Mesendoderm (in vitro differentiated cells): ENCODE data around the gene ACSM3.

ENCODE experiments used
- DNase-seq: peaks from one replicate; pipeline ENCODE4 v3.0.0; 2013
- H2AK5ac ChIP-seq: 2 replicates; pipeline ENCODE4 v1.6.1; 2013; ENCODE audit warnings: low read length, inconsistent platforms
- H2BK120ac ChIP-seq: 2 replicates; pipeline ENCODE4 v1.6.1; 2013; ENCODE audit warnings: low read depth, mild to moderate bottlenecking, low read length, moderate library complexity, mixed read lengths
- H2BK15ac ChIP-seq: replicated peaks from 2 replicates; pipeline ENCODE4 v1.6.1; 2013; ENCODE audit warnings: low read depth, mild to moderate bottlenecking, moderate library complexity
- H2BK5ac ChIP-seq: 2 replicates; pipeline ENCODE4 v1.6.1; 2013; ENCODE audit warnings: low read length, inconsistent platforms
- H3K18ac ChIP-seq: 2 replicates; pipeline ENCODE4 v1.6.1; 2013; ENCODE audit warnings: mild to moderate bottlenecking, low read length, mixed read lengths
- H3K23ac ChIP-seq: one replicate; pipeline ENCODE4 v1.6.1; 2013; ENCODE audit warnings: low read length
- H3K27ac ChIP-seq: 2 replicates; pipeline ENCODE4 v1.5.1; 2013; ENCODE audit warnings: low read depth, mild to moderate bottlenecking, inconsistent platforms, low read length, moderate library complexity
- H3K27me3 ChIP-seq: 2 replicates; pipeline ENCODE4 v1.6.1; 2013; ENCODE audit warnings: low read length, control low read depth, mild to moderate bottlenecking, inconsistent platforms; ENCODE audit not compliant: insufficient read depth, poor library complexity
- H3K36me3 ChIP-seq: 2 replicates; pipeline ENCODE4 v1.6.1; 2013; ENCODE audit warnings: low read length, inconsistent platforms; ENCODE audit not compliant: control insufficient read depth, insufficient read depth
- H3K4ac ChIP-seq: one replicate; pipeline ENCODE4 v1.6.1; 2013; ENCODE audit warnings: low read depth, mild to moderate bottlenecking, low read length, moderate library complexity
- H3K4me1 ChIP-seq: 2 replicates; pipeline ENCODE4 v1.6.1; 2013; ENCODE audit warnings: low read depth, low read length, inconsistent platforms; ENCODE audit not compliant: control insufficient read depth
- H3K4me2 ChIP-seq: 2 replicates; pipeline ENCODE4 v1.6.1; 2013; ENCODE audit warnings: low read length
- H3K4me3 ChIP-seq: 2 replicates; pipeline ENCODE4 v1.5.1; 2013; ENCODE audit warnings: mild to moderate bottlenecking, low read length
- H3K56ac ChIP-seq: one replicate; pipeline ENCODE4 v1.6.1; 2013; ENCODE audit warnings: low read length
- H3K79me1 ChIP-seq: 2 replicates; pipeline ENCODE4 v1.6.1; 2013; ENCODE audit warnings: low read length, inconsistent platforms
- H3K79me2 ChIP-seq: 2 replicates; pipeline ENCODE4 v1.6.1; 2013; ENCODE audit warnings: mild to moderate bottlenecking, low read length; ENCODE audit not compliant: control insufficient read depth, insufficient read depth
- H3K9ac ChIP-seq: 2 replicates; pipeline ENCODE4 v1.6.1; 2013; ENCODE audit warnings: low read length, inconsistent platforms
- H4K5ac ChIP-seq: one replicate; pipeline ENCODE4 v1.6.1; 2013; ENCODE audit warnings: low read length
- H4K8ac ChIP-seq: one replicate; pipeline ENCODE4 v1.6.1; 2013; ENCODE audit warnings: low read depth, mild to moderate bottlenecking, control low read depth, low read length, moderate library complexity
- WGBS: extraction: QIAGEN DNeasy Blood & Tissue Kit; methylation state at CpG from one replicate; pipeline ENCODE4 v1.1.7; 2013; ENCODE audit warnings: low lambda C conversion rate, missing lambda C conversion rate; ENCODE audit not compliant: insufficient coverage; ENCODE audit errors: extremely low coverage; 5-methylcytosine and 5-hydroxymethylcytosine counted together

Gene ACSM3

GRCh38 chr16:20767577-20767976 lies 3.8 kb downstream of the ACSM3 start:
- H2BK15ac ChIP-seq = no peak overlapping the region
- H3K23ac ChIP-seq = no peak overlapping the region

GRCh38 chr16:20768121-20768520 lies 4.3 kb downstream of the ACSM3 start:
- no peaks in the 10 kb centered on the region for H3K79me1 ChIP-seq
- H3K4ac ChIP-seq = no peak overlapping the region
- no peaks in the 10 kb centered on the region for H3K27me3 ChIP-seq
- H3K4me2 ChIP-seq = no peak overlapping the region
- H3K9ac ChIP-seq = no peak overlapping the region
- no peak overlapping the region for H2BK120ac ChIP-seq
- no peak overlapping the region for H4K5ac ChIP-seq
- H4K8ac ChIP-seq = no peak overlapping the region
- H3K4me3 ChIP-seq = no peak overlapping the region
- no peak overlapping the region for H3K23ac ChIP-seq
- no peak overlapping the region for H3K18ac ChIP-seq
- no peak overlapping the region for H3K27ac ChIP-seq
- H2AK5ac ChIP-seq = no peak overlapping the region
- no peaks in the 10 kb centered on the region for H3K4me1 ChIP-seq
- H2BK15ac ChIP-seq = no peak overlapping the region
- no peak overlapping the region for H2BK5ac ChIP-seq
- no CpG with 5 or more reads among the region's 1 CpG for WGBS
- no peaks in the 10 kb centered on the region for H3K79me2 ChIP-seq
- DNase-seq = no peak
- H3K36me3 ChIP-seq = no peaks in the 10 kb centered on the region
- no peak overlapping the region for H3K56ac ChIP-seq

More at GRCh38 chr16:20767577-20767976, 3.8 kb downstream of the ACSM3 start:
- Histone ChIP-seq H3K4me1 (no peaks in the 10 kb centered on the region), H2AK5ac (no peak overlapping the region), H3K27me3 (no peaks in the 10 kb centered on the region), H4K5ac (no peak overlapping the region), H3K56ac (no peak overlapping the region), H3K36me3 (no peaks in the 10 kb centered on the region), H2BK120ac (no peak overlapping the region), H3K79me1 (no peaks in the 10 kb centered on the region), H3K4me3 (no peak overlapping the region), H3K4ac (no peak overlapping the region), H2BK5ac (no peak overlapping the region), H3K18ac (no peak overlapping the region), H4K8ac (no peak overlapping the region), H3K27ac (no peak overlapping the region), H3K9ac (no peak overlapping the region), H3K4me2 (no peak overlapping the region), H3K79me2 (no peaks in the 10 kb centered on the region)
- no peak for DNase-seq

GRCh38 chr16:20768818-20769217 lies 5.0 kb downstream of the ACSM3 start:
- H3K79me2 ChIP-seq = no peaks in the 10 kb centered on the region
- no peak overlapping the region for H3K9ac ChIP-seq
- H4K8ac ChIP-seq = no peak overlapping the region
- no peak overlapping the region for H2BK120ac ChIP-seq
- no peak overlapping the region for H3K4me3 ChIP-seq
- H3K56ac ChIP-seq = no peak overlapping the region
- H2BK5ac ChIP-seq = no peak overlapping the region
- no peaks in the 10 kb centered on the region for H3K27me3 ChIP-seq
- no CpG with 5 or more reads among the region's 1 CpG for whole genome bisulfite sequencing
- no peak overlapping the region for H3K4me2 ChIP-seq
- H2AK5ac ChIP-seq = no peak overlapping the region
- no peaks in the 10 kb centered on the region for H3K36me3 ChIP-seq
- no peak overlapping the region for H3K23ac ChIP-seq
- no peaks in the 10 kb centered on the region for H3K79me1 ChIP-seq
- no peak for DNase-seq
- H3K4ac ChIP-seq = no peak overlapping the region
- H2BK15ac ChIP-seq = no peak overlapping the region
- H3K27ac ChIP-seq = no peak overlapping the region
- H4K5ac ChIP-seq = no peak overlapping the region
- H3K4me1 ChIP-seq = no peaks in the 10 kb centered on the region
- no peak overlapping the region for H3K18ac ChIP-seq

GRCh38 chr16:20773679-20774078 lies 9.9 kb downstream of the ACSM3 start:
- no CpG with 5 or more reads among the region's 3 CpGs for WGBS
- no peak for DNase-seq

GRCh38 chr16:20774703-20775362 lies 11.0 kb downstream of the ACSM3 start:
- H3K27ac ChIP-seq = no peak overlapping the region
- WGBS = no CpG with 5 or more reads among the region's 7 CpGs

More at GRCh38 chr16:20773679-20774078, 9.9 kb downstream of the ACSM3 start:
- Histone ChIP-seq H3K9ac (no peak overlapping the region), H3K79me1 (no peaks in the 10 kb centered on the region), H3K4me2 (no peak overlapping the region), H3K56ac (no peak overlapping the region), H3K4me1 (no peaks in the 10 kb centered on the region), H3K4ac (no peak overlapping the region), H3K23ac (no peak overlapping the region), H3K18ac (no peak overlapping the region), H4K8ac (no peak overlapping the region), H2AK5ac (no peak overlapping the region), H3K36me3 (no peaks in the 10 kb centered on the region), H3K27ac (no peak overlapping the region), H4K5ac (no peak overlapping the region), H3K4me3 (no peak overlapping the region), H2BK120ac (no peak overlapping the region), H2BK5ac (no peak overlapping the region), H3K27me3 (no peaks in the 10 kb centered on the region), H3K79me2 (no peaks in the 10 kb centered on the region), H2BK15ac (no peak overlapping the region)

GRCh38 chr16:20781697-20782096 lies 17.9 kb downstream of the ACSM3 start:
- no peaks in the 10 kb centered on the region for H3K79me2 ChIP-seq
- no peak overlapping the region for H2BK5ac ChIP-seq
- no peak overlapping the region for H3K9ac ChIP-seq
- H3K79me1 ChIP-seq = no peaks in the 10 kb centered on the region
- H3K4me2 ChIP-seq = no peak overlapping the region
- no peak overlapping the region for H3K18ac ChIP-seq
- H2BK120ac ChIP-seq = no peak overlapping the region
- H3K36me3 ChIP-seq = no peaks in the 10 kb centered on the region
- H4K5ac ChIP-seq = no peak overlapping the region
- H2BK15ac ChIP-seq = no peak overlapping the region
- no peaks in the 10 kb centered on the region for H3K4me1 ChIP-seq
- no peak overlapping the region for H2AK5ac ChIP-seq
- H3K23ac ChIP-seq = no peak overlapping the region
- DNase-seq = no peak
- no CpG with 5 or more reads among the region's 1 CpG for WGBS
- H3K56ac ChIP-seq = no peak overlapping the region
- H4K8ac ChIP-seq = peak overlapping the region; percentile 13
- H3K27me3 ChIP-seq = no peaks in the 10 kb centered on the region
- no peak overlapping the region for H3K4ac ChIP-seq
- H3K4me3 ChIP-seq = no peak overlapping the region
- H3K27ac ChIP-seq = no peak overlapping the region

More at GRCh38 chr16:20774703-20775362, 11.0 kb downstream of the ACSM3 start:
- Histone ChIP-seq H2BK120ac (no peak overlapping the region), H3K23ac (no peak overlapping the region), H4K8ac (no peak overlapping the region), H3K36me3 (no peaks in the 10 kb centered on the region), H3K4me3 (no peak overlapping the region), H3K9ac (no peak overlapping the region), H2AK5ac (no peak overlapping the region), H3K4ac (no peak overlapping the region), H3K56ac (no peak overlapping the region), H3K4me1 (no peaks in the 10 kb centered on the region), H2BK15ac (no peak overlapping the region), H2BK5ac (no peak overlapping the region), H3K79me2 (no peaks in the 10 kb centered on the region), H4K5ac (no peak overlapping the region), H3K79me1 (no peaks in the 10 kb centered on the region), H3K4me2 (no peak overlapping the region), H3K18ac (no peak overlapping the region), H3K27me3 (no peaks in the 10 kb centered on the region)
- DNase-seq = peak; percentile 86
